Heart left ventricle (tissue), 13 donors: Measurements from ENCODE around the gene DIAPH3.

Source experiments
- CTCF ChIP-seq, 12 donors: fragments of 200-600 bp; sonication (generic) in 4 of 12; IDR thresholded peaks; one replicate each; pipeline versions ENCODE4 v1.5.0 to v1.8.0; 2018 to 2022; ENCODE audit warnings: antibody characterized with exemption in 12 of 12, mild to moderate bottlenecking in 5 of 12
- POLR2A ChIP-seq, 2 donors: fragments of 450-650 bp; IDR thresholded peaks; one replicate each; pipeline ENCODE4 v1.6.1; 2017; ENCODE audit warnings: antibody characterized with exemption in 2 of 2, mild to moderate bottlenecking in 2 of 2, moderate library complexity in 2 of 2
- donor health status: ischemic (EF 13 %, LVEDD 7.1; RV severe dilation, severe dysfunction).
- donor health status: DM: no; HTN: yes; CAD: no.
- donor health status: DM: no; HTN: no; CAD: no.
- donor health status: ischemic (EF 25% LVEDD 6.9; RV normal size, moderate dysfunction).
- donor health status: ischemic (EF 25% LVEDD 5.7; RV mildly dilated, moderate dysfunction).
- donor health status: ischemic (EF 35%, LVEDD 5.7; RV mildly dilated, moderate dysfunction).
- donor health status: nonischemic (EF 11% LVEDD 7.7; RV severe dilation, severe dysfunction).
- donor health status: DM: yes; HTN: yes; CAD: no.
- donor health status: PGD.
- donor health status: ischemic (EF 29% LVEDD 5.4; RV normal size, mild dysfunction).
- donor health status: nonischemic (EF 23%, LVEDD 6.1; RV moderate dilation, normal function).

DNA sequence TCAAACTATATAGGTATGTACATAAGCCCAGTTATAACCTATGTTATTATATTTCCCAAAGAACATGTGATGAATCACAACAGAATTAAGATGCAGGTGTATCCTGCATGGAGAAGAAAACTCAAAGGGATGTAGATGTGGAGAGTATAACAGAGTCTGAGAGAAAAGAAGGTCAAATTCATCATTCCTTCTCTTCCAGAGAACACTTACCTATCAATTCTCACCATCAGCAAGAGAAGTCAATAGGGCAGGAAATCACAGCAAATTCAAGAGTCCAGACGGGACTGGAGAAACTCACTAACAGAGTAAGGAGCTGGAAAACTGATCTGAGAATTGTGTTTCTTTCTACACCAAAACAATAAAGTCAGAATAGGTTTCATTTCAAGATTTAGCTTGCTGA lies 28.4 kb downstream of the DIAPH3 start:
- TF ChIP-seq CTCF (IDR thresholded peaks at IDR 0.05) = no peak
- no peak for TF ChIP-seq POLR2A (IDR thresholded peaks at IDR 0.05)
